HG02610 (cell line): ENCODE measurements around the gene VPS51.

Experiments used
- ATAC-seq: cut with Tn5 transposase; IDR thresholded peaks from one replicate; pipeline ENCODE4 v1.9.1; 2021; ENCODE audit warnings: mild to moderate bottlenecking, moderate library complexity; ENCODE audit not compliant: unreplicated experiment

VPS51 gene

DNA sequence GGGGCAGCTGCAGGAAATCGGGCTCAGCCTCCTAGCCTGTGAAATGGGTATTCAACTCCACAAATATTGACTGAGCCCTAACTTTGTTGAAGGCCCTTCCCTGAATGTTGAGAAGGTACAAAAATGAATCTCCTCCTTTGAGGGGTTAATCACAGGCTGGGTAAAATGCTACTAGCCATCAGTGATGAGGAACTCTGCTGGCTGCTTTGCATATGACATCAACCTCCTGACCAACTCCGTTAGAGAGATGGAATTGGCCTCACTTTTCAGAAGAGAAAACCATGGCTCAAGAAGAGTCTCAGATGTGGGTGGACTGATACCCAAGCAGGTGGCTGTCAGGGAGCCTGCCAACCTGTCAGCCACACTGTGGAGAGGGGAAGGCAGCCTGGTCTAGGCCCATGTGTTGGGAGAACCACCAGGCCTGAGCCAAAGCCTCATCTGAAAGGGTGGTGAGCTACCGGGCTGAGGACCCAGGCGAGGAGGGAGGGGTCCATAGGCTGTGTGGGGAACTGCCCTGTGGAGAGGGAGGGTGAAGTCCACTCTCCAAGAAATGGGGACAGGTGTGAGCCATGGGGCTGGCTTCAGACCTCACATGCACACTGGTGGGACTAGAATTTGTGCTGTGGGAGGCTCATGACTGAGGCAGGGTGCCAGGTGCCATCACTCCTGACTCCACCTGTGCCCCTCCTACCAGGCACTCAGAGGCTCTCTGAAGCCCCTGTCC is 23.9 kb upstream of the VPS51 start:
- ATAC-seq: no peak

DNA sequence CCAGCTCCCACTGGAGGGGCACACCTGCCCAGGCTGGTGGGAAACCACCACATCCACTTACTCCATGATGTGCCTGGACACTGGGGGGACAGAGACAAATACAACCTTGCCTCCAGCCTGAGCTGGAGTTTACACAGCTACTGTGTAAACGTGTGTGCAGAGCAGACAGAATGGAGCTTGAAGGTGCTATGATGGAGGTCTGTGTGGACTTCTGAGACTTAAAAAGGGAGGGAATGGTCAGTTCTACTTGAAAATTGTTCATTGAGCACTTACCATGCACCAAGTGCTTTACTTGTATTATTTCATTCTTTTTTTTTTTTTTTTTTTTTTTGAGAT is 23.4 kb upstream of the VPS51 start:
- no peak for ATAC-seq

DNA sequence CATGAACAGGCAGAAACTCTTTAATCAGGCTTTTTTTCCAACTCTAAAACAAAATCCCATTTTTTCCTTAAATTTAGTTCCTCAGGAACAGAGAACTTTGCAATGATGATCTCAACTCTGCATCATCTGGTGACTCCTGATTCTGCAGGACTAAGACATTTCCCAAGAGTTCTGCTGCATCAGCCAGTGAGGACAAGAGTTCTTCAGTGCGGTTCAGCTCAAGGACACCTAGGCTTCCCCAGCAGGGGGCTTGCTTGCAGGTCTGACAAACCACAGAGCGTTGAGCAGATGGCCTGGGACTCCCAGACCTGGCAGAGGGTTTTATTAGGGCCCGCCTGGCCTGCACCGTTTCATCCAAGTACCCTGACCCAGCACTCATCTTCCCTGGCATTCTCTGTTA is 18.6 kb upstream of the VPS51 start:
- no peak for ATAC-seq

DNA sequence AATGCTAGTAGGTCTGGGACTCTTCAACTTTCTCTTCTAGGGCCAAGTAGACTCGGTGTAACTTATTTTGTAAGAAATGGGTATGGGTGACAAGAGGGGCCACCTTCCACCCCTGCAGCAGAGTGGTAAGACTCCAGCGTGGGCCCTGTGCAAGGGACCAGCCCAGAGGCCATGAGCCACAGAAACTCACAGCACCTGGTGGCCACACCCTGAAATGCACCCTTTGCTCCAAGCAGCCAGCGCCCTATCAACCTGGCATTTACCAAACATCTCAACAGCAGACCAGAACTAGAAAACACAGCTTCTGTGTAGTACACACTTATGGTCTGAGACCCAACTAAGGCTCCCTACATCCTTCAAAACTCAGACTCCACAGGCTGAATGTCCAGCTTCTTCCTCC is 17.9 kb upstream of the VPS51 start:
- no peak for ATAC-seq

DNA sequence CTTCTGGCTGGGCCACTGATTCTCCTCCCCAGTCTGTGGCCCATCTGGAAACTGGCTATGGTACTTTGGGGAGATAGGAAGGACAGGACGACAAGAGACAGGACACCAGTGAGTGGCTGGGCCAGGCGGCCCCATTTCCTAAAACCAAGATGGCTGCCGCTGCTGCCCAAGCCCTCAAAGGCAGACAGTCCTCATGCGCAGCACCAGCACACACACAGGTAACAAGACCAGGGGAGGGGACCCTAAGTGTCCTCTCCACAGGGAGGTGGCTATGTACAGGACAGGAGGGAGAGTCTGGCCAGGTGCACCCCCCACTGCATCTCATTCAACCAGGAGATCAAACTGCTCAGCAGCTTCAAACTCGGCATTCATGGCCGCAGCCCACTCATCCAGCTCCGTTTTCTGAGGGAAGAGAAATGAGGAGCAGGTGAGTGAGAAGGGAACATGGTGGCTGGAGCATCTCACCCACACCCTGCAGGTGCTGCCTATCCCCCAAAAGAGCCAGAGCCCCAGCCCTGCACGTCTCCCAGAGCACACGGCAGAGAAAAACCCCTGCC is 17.1 kb upstream of the VPS51 start:
- ATAC-seq: no peak

DNA sequence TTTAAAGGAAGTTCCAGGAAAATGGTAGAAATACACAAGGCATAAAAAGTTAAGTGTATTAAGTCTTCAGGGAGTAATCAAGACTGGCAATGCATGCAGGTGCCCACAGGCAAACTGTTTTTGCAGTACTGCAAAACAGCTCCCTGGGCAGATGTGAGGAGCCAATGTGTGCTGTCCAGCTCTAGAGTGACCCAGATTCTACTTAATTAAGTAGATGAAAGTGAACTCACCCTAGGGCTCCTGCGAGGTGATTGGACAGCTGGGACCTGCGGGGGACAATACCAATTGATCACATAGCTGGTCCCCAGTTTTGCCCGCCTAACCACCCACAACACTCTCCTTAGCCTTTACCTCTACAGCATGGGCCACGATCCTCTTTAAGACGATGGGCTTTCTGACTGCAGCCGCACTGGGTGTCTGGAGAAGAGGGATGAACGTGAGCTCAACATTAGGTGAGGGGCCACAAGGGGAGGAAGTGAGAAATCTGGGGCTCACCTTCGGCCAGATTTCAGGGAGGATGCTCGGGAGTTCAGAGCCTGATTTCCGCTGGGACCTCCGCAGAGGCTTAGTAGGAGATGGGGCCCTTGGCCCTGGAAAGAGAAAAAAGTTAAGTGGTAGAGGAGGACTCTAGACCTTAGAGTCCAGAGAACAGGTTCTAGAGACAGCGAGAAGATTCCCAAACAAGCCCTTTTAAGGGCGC is 12.7 kb upstream of the VPS51 start:
- ATAC-seq: peak; percentile 9

DNA sequence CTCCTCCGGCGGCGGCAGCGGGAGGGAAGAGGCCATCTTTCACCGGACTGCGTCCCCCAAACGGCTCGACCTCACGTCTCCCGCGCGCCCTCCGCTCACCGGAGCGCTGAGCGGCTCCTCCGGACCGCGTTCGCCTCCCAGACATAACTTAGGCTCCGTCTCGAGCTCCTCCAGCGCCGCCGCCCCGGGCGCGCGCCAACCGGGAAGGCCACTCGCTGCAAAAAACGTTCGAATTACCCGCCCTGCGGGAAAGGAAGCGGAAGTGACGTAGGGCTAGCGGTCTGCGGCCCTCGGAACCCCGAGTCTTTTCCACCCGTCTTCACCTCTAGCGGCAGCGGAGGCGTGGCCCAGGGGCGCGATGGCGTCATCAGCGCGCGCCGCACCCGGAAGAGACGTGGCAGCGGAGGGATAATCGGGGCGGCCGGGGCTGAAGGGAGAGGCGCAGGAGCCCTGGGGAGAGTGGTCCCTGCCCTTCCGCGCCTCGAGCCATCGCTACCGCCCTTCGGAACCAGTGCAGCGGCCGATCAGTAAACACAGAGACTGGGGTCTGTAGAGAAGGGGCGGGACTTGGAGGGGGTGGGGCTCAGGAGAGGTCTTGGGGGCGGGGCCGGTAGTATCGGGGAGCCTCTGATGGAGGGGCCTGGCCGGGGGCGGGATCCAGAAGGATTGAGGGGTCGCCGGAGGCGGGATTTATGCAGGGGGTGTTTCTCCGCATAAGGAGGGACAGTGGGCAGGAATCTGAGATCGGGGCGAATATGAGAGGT is 12.0 kb upstream of the VPS51 start, which contains the start of the genes CDCA5 and ZFPL1:
CDCA5 (minus strand) TSS at position 207 of the 764 bp plus-strand sequence; CDS start at position 145, 62 bp downstream.
ZFPL1 (plus strand) TSS at position 389 of the 764 bp plus-strand sequence. CDS start 477 bp downstream, outside the sequence.
- ATAC-seq: peak; percentile 71

DNA sequence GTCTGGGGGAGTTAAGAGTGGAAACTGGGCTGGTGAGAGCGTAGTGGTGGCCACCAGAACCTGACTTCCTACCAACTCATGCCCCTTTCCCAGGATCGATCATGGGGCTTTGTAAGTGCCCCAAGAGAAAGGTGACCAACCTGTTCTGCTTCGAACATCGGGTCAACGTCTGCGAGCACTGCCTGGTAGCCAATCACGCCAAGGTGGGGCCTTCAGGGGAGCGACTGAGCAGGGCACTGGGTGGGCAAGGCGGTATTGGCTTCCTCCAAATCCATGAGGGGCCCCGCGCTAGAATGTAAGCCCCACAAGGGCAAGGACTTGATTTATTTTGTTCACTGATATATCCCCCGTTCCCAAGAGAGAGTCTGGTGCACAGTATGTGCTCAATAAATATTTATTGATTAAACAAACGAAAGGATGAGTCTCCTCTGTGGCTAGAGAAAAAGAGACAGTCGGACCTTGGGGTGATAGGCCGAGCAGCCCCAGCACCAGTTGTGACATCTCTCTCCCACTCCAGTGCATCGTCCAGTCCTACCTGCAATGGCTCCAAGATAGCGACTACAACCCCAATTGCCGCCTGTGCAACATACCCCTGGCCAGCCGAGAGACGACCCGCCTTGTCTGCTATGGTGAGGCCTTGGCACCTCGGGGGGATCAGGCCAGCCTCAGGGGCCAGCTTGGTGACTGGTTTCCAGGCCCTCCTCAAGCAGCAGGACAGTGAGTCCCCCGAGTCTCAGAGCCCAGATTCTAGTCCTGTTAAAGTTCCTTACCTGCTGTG is 11.2 kb upstream of the VPS51 start:
- ATAC-seq: no peak

DNA sequence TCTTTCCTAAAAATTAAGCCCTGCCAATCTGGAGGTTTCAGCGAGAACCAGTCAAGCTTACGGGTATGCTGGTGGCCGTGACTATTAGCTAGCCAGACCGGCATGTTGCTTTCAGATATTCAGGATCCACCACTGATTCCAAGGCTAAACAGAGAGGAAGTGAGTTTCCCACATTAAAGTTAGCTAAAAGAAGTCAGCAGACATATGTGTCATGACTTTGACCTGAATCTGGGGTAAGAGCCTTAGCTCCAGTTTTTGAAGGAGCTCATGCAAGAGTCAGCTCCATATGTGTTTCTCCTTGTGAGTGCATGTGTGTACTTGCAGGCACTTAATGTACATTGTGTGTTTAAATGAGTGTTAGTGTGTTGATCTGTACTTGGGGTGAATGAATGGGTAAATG is 10.6 kb upstream of the VPS51 start:
- ATAC-seq: no peak

DNA sequence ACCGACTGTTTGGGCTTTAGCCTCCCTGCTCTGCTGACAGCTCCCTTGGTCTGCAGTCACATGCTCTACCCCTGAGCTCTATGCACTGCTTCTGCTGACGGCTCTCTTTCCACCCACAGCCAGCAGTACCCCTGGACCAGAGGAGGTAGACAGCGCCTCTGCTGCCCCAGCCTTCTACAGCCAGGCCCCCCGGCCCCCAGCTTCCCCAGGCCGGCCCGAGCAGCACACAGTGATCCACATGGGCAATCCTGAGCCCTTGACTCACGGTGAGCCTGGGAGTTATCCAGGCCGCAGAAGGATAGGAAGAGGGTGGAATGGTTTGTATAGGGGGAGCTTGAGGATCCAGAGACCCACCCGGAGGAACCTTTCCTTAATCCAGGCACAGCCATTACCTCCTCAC is 9.2 kb upstream of the VPS51 start:
- no peak for ATAC-seq

DNA sequence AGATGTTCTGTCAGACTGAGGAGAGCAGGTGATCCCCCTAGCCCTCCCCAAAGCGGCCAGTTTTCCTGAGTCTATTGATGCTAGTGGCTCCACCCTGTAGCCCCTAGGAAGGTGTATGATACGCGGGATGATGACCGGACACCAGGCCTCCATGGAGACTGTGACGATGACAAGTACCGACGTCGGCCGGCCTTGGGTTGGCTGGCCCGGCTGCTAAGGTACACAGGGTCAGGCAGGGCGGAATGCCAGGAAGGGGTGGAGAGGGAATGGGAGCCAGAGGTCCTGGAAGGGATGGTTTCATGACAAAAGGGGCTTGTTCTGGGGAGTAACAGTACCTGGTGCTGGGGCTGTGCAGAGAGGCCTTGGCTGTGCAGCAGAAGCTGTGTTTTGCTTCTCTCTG is 8.8 kb upstream of the VPS51 start:
- no peak for ATAC-seq

DNA sequence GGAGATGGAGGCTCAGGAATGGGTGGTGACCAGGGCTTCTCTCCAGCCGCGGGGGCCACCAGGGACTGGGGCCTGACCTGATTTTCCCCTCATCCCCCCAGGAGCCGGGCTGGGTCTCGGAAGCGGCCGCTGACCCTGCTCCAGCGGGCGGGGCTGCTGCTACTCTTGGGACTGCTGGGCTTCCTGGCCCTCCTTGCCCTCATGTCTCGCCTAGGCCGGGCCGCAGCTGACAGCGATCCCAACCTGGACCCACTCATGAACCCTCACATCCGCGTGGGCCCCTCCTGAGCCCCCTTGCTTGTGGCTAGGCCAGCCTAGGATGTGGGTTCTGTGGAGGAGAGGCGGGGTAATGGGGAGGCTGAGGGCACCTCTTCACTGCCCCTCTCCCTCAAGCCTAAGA is 8.2 kb upstream of the VPS51 start:
- no peak for ATAC-seq

DNA sequence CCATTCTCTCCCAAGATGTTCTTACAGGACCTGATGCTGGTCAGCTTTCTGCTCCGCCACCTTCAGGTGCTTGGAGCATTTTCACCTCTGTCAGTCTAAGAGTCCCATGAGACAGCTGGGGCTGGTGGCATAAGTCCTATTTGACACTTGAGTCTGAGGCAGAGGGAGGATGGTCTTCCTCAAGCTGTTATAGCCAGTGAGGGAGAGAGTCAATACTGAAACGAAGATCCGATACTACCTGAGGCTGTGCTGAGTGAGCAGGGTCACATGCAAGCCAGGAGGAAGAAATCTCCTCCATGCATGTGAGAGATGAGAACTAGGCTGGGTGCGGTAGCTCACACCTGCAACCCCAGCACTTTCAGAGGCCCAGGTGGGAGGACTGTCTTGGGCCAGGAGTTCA is 6.4 kb upstream of the VPS51 start:
- no peak for ATAC-seq

DNA sequence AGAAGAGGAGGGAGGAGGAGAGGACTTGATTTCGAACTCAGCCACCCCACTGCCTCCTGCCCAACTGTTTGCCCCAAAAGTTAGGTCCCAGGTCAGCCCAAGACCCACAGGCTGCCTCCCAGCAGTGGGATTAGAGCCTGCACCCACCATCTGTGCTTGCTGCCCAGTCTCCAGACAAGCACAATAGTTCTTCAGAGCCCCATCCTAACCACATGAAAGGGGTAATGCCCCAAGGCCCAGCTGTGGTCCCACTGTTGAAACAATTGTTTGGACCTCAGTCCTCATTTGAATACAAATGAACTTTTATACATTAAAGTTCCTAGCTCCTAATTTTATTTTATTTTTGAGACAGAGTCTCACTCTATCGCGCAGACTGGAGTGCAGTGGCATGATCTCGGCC is 5.4 kb upstream of the VPS51 start:
- no peak for ATAC-seq

DNA sequence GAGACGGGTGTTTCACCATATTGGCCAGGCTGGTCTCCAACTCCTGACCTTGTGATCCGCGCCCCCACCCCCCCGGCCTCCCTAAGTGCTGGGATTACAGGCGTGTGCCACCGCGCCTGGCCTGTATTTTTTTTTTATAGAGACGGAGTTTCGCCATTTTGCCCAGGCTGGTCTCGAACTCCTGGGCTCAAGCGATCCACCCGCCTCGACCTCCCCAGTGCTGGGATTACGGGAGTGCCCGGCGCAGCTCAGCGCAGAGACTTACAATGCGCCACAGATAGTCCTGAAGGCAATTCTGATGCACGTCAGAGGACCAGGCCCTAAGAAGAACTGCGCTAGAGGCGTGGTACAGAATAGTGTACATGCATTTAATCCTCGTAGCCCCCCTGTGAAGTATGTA is 587 bp upstream of the VPS51 start:
- ATAC-seq: no peak

DNA sequence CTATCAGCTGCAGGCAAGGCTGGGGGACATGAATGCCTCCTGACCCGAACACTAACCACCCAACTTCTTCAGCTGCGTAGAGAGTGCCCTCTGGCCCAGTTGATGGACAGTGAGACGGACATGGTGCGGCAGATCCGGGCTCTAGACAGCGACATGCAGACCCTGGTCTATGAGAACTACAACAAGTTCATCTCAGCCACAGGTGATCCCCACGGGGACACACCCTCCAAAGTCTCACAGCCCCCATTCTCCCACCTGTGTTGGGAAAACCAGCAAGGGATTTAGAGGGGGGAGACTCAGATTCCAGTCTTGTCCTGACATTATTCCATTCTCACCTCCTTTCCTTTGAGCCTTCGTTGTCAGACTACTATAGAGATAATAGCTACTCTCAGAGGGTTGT is 912 bp downstream of the VPS51 start:
- no peak for ATAC-seq

DNA sequence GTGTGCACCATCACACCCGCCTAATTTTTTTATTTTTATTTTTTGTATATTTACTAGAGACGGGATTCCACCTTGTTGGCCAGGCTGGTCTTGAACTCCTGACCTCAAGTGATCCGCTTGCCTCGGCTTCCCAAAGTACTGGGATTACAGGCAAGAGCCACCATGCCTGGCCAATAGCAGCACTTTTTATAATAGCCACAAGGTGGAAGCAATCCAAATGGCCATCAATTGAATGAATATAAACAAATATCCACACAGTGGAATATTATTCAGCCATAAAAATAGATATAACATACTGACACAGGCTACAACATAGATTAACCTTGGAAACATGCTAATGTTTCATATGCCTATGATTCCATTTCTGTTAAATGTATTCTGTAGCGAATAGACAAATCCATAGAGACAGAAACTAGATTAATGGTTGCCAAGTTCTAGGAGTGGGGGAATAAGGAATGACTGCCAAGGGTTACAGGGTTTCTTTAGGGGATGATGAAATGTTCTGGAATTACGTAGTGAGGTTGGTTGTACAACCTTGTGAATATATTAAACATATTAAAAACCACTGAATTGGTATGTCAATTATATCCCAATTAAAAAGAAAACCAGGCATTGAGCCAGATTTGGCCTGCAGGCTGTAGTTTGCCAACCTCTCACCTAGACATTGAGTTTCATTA is 4.8 kb downstream of the VPS51 start:
- no peak for ATAC-seq

DNA sequence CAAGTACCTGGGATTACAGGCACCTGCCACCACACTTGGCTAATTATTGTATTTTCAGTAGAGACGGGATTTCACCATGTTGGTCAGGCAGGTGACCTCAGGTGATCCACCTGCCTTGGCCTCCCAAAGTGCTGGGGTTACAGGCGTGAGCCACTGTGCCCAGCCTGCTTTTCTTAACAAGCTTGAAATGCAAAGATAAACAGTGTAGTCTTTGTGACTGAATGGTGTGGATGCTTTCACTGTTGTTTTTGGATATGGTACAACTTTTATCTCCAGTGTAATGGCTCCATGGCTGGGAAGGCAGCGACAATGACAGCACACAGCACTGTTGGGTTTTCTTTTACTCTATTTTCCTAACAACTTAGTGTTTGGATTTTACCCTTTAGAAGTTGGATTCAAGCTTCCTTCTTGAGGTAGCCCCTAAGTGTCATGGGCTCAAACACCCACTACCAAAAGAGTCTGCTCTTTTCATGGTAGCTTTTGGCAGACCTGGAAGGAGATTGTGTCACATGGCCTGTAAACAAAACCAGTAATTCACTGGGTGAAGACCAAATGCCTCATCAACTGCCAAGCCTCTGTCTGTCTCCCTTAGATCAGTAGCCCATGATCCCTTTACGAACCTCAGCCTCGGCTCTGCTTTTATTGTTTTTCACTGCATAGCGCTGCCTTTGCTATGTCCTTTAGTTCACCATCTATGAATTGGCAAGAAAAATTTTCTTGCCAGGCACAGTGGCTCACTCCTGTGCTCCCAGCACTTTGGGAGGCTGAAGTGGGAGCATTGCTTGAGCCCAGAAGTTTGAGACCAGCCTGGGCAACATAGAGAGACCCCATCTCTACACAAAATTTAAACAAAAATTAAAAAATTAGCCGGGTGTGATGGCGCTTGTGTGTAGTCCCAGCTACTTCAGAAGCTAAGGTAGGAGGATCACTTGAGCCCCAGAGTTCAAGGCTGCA is 6.4 kb downstream of the VPS51 start:
- ATAC-seq: no peak

DNA sequence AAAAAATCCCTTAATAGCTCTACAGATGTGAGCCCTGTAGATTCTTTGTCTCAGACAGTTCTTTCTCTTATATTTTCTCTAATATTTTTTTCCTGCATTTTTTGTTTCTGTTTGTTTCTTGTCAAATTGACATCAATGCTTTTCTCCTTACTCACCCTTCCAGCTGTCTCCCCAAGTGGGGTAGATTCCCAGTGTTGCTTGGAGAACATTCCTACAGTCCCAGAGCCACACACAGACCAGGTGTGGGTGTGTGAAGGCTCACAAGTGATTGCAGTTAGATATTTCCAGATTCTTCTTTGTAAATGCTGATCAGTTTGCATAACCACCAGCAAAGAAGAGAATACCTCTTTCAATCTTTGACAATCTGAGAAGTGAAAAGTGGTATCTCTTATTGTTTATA is 7.5 kb downstream of the VPS51 start:
- no peak for ATAC-seq
